Activated effector memory CD4-positive, alpha-beta T cell treated with anti-CD3 and anti-CD28 coated beads, Interleukin-2, amount 50 U/mL, for 16 hours (primary cell): ENCODE results near the gene VTI1A.
"Not testable (repeated sequence)": the region's sequence is repeated elsewhere in the genome, so short reads cannot be mapped to it uniquely, and the experiment has no call there.

Experiments
- DNase-seq: peaks from one replicate; pipeline ENCODE4 v3.0.0-alpha.2; 2020

Gene VTI1A

DNA sequence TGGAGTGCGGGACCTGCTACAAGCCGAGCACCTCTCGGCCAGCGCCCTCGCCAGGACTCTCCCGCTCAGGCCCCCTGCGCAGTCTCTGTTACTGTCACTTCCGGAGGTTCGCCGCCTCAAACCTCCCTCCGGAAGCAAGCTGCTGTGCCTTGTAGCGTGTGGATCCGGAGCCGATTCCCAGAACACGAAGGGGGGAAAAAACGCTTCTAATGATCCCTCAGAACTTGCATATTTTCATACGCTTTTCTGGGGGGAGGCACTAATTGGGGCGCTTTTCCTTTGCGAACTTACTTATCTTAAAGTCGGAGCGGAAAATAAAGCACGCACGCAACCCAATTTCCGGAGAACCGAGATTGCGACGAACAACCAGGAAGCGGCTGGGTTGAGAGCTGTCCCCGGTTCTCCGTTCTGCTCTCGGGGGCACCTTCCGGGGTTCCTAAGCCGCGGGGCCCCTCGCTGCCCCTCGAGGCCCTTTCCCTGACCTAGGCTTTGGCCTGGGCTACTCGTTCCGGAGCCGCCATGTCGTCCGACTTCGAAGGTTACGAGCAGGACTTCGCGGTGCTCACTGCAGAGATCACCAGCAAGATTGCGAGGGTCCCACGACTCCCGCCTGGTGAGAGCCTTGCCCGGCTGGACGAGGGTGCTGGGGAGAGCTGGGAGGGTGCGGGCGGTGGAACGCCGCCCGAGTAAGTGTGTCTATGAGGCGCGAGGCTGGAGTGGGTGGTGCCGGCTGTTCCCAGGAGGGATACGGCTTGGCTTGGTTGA lies at the start of gene VTI1A, which contains the start of gene ZDHHC6:
TSS of gene VTI1A (plus strand) at position 361 of the 765 bp plus-strand sequence. CDS start at position 520, 159 bp downstream.
TSS of gene ZDHHC6 (minus strand) at position 60 of the 765 bp plus-strand sequence. CDS start 1,478 bp downstream, outside the sequence.
- DNase-seq = peak; percentile 95

DNA sequence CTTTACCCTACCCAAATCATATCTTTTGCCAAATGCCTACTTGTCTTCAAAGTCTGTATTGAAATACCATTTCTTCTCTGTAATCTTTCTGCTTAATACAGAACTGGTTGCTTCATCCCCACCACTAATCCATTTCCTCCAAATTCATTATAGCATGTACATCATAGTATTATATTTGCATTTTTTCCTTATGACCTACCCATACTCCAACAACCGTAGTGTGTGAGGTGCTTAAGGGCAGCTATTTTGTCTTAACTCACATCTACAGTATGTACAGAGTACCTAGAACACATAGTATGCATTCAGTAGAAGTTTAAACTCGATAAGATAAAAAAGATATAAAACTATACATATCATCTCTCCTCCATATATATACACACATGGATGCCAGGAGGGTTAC lies 49.4 kb upstream of the VTI1A start:
- no peak for DNase-seq

DNA sequence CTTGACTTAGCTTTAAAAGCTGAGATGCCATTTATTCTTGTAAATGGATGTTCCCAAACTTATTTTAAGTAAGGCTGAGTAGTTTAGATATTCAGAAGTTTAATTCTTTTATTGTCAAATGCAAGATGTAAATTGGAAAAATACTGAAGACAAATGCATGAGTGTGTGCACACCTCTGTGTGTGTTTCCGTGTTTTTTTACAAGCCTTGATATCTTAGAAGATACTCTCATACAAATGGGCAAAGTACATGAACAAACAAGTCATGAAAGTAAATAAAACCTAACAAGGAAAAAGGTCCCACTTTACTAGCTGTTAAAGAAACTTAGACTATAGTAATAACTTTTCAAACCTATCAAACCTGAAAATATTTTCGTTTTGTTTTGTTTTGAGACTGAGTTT lies 44.1 kb upstream of the VTI1A start:
- no peak for DNase-seq

DNA sequence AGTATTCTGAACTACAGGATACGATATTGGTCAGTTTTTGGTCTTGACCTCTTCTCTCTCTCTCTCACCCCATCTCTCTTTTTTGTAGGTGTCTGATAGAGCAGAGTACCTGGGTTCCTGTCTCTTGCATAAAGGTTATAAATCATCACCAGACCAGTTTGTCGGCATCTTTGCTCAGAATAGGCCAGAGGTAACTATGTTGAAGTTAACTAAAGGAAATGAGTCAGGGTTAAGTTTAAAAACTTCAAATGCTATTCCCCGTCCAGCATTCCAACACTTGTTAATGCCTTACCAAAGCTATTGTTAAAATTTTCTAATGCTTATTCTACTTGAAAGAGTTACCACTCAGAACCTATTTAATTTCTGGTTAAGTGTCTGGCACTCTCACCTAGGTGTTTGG lies 42.4 kb upstream of the VTI1A start:
- no peak for DNase-seq

DNA sequence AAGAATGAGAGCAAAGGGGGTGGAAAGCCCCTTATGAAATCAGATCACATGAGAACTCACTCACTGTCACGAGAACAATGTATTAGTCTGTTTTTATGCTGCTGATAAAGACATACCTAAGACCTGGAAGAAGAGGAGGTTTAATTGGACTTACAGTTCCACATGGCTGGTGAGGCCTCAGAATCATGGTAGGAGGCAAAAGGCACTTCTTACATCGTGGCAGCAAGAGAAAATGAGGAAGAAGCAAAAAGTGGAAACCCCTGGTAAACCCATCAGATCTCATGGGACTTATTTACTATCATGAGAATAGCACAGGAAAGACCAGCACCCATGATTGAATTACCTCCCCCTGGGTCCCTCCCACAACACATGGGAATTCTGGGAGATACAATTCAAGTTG lies 40.2 kb upstream of the VTI1A start:
- not testable (repeated sequence) for DNase-seq

DNA sequence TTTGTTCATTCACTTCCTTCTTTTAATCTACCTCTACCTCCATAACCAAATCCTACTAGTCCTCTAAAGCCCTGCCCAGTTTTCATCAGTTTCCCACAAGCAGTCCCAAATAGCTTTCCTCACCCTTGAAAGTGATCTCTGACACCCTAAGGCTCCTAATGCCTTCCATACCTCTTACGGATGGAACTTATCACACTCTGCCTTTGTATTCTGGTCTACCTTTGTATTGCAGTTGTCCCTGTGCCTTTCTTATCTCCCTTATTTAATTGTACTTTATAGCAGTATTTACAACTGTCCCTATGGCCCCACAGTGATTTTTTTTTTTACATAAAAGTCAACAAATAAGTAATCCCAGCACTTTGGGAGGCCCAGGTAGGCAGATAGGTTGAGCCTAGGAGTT lies 39.3 kb upstream of the VTI1A start:
- DNase-seq = no peak

DNA sequence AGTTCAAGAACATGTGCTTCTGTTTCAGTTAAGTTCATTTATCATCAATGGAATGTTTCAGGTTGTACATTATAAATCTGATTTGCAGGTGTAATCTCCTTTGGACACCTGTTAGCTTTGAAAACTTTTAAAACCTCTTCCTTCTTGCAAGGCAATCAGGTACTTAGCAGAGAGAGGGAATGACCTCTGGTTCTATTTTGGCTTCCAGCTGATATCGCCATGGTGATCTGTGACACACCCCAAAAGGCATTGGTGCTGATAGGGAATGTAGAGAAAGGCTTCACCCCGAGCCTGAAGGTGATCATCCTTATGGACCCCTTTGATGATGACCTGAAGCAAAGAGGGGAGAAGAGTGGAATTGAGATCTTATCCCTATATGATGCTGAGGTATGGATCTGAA lies 37.7 kb upstream of the VTI1A start:
- DNase-seq = no peak

DNA sequence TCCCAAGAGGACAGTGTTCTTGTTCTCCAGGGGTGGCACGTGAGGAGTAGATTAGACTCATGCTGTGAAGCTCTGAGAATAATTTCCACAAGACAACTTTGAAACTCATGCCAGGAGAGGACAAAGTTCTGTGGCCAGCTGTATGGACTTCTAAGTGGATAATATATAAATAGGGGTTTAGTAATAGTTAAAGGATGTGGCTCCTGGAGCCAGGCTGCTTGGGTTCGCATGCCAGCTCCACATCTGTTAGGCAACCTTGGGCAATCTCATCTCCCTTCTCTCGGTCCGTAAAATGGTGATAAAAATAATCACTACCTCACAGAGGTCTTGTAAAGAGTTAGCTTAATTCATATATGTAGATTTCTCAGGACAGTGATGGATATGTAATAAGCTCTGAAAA lies 37.3 kb upstream of the VTI1A start:
- no peak for DNase-seq

DNA sequence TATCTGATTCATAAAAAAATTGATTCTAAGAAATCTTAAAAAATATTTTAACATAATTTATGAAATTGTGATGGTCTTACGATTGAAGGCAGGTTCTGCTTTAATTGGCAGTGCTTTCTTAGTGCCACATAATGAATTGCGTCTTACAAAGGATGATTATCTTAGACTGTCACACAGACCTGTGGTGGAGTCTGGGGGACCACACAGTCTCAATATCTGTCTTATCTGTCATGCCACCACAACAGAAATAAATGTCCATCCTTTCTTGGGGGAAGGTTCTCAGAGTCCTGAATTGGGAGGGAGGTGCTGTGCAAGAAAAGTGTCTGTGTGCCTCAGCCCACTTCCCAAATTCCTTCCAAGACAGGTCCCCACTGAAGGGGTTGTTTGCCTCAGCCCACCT lies 34.3 kb upstream of the VTI1A start:
- DNase-seq = no peak

DNA sequence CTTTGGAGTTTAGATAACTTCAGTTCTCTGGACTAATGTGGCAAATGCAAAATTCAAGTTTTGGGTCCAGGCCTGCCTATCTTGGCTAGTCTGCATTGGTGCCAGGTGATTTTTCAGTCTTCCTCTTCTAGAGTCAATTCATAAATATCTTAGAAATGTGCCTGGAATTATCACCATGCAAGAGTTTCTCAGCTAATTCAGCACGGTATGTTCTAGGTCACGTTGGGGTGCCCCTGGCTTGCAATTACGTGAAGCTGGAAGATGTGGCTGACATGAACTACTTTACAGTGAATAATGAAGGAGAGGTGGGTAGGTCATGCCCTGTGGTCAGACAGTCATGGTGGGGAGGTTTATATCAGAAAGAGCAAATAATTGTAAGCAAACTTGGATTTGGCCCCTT lies 25.3 kb upstream of the VTI1A start:
- DNase-seq = no peak

DNA sequence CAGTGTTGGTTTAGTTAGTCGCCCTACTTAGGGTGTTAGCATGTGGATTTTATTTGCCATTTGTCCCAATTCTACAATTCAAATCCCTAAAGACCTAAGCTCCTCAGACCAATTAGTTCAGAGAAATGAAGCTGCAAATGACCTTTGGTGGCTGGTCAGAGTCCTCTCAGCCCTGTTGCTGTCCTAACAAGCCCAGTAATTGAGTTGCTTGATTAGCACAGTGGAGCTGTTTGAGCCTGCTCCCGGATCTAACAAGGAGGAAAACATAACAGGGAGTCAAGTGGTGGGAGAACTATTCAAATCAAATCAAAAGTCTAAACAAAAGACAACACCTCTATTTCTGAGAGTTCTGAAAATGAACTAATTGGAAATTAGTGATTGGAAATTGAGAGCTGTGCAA lies 22.4 kb upstream of the VTI1A start:
- no peak for DNase-seq

DNA sequence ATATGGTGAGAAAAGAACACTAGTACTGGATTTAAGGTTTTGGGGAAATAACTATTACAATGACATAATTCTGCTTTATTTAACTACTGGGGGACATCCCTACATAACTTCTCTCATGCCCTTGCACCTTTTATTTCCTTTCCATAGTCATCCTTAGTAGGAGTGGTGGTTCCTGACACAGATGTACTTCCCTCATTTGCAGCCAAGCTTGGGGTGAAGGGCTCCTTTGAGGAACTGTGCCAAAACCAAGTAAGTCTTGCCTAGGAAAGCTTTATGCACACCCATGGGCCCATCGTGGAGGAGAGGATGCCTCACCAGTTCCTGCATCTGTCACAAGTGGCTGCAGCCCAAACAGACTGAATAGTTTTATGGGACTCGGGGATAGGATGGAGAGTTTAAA lies 20.9 kb upstream of the VTI1A start:
- no peak for DNase-seq

DNA sequence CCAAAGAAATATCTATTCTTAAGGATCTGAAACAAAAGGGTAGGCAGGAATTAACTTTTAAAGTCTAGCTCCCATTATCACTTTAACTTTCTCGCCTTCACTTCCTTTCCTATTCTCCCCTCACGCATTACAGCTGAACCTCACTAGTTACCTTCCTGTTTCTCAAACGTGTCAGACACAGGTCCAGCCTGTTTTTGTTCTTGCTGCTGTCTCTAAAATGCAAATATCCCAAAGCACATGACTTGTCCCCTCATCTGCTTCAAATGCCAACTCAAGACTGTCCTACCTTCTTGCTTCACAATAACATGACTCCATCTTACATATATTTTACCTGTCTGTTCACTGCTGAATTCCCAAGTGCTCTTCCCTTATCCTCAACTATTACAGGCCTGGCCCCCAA lies 17.9 kb upstream of the VTI1A start:
- no peak for DNase-seq

DNA sequence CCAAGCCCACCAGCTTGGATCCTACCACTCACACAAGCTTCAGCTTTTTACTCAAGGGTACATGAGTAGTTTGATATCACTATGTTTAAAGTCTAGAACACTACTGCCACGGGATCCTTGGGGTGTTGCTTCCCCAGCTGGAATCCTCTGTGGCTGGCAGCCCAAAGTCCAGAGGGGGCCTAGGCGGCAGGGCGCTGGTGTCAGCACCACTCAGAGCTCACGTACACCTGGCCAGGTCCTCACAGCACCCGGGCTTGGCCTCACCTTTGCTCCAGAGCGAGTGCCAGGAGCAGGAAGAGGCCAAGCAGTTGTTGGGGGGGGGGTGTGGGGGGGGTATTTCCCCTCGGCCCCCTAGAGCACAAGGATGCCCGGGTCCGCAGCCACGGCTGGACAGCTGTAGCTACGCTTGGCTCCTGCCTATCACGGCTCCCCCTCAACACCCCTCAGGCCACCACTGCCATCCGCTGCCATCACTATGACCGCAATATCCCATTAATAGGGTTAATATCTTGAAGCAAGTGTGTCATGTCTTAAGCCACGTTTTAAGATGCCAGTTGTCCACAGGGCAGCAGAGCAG lies 17.3 kb upstream of the VTI1A start:
- no peak for DNase-seq

DNA sequence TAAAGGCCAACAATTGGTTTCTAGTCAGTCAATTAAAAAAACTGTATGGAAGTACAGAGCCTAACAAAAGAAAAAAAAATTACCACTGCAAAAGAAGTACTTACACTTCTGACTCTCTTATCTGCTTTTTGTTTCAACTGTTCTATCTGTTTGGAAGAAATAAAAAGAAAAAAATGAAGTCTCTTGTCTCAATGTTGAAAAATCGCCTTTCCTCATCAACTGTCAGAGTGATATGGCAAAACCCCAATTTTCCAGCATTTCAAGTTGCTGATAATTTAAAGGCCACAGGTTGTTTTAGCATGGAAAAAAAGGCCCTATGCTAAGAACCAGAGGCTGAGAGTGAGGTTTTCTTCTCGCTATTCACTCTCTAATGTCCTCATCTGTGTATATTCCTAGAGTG lies 13.9 kb upstream of the VTI1A start:
- DNase-seq = no peak

DNA sequence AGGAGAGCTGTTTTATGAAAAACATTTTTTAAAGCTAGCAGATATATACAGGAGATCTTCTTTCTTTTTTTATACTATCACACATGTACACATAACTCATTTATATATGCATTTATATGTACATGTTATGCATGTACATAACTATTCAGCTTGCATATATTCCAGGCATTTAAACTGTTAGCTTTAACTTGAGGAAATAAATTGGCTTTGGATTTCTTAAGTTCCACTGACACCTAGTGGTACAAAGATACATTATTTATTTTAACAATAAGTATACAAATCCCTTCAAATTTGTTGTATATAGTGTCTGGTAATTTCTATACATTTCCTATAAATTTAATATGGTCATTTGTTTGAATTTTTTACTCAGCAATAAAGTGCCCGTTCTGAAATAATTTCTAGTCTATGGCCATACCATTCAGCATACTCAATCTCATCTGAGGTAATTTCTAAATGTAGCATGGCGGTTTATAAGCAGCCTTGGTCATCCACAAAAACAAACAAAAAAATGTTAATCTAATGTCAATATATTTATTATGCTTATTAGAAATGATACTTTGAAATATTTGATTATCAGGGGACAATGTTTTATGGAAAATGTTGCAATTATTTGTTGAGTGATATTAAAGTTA lies 11.9 kb upstream of the VTI1A start:
- no peak for DNase-seq

DNA sequence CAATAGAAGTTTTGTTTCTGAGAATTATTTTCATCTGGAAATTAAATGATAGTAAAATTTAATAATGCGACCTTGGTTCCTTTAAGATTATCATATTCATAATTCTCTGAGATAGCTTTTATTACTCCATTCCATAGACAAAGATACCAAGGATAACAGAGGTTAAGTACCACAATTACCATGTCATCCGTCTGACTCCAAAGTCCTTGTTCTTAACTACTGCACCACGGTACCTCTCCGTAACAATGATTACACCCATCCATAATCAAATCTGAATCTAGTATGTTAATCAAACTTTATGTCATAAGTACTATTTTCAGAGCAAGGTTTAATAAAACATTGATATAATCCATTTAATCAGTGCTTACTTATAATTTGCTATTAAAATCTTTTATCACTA lies 8.7 kb upstream of the VTI1A start:
- no peak for DNase-seq

DNA sequence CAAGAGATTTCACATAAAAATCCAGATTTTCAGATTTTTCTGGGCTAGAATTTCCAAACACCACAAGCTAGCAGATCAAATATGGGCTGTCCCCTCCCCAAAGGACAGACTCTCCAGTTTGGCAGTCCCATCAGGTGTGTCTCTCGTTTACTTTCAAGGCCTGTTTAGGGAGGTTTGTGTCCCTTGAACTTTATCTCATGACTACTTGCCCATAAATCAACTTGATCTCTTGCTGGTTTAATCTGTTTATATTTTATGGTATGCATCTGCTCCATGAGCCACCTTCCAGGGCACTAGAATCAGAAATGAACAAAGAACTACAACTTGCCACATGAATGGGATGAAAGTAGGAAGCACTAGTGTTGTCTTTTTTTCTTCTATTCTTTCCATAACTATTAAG lies 5.5 kb upstream of the VTI1A start:
- no peak for DNase-seq

DNA sequence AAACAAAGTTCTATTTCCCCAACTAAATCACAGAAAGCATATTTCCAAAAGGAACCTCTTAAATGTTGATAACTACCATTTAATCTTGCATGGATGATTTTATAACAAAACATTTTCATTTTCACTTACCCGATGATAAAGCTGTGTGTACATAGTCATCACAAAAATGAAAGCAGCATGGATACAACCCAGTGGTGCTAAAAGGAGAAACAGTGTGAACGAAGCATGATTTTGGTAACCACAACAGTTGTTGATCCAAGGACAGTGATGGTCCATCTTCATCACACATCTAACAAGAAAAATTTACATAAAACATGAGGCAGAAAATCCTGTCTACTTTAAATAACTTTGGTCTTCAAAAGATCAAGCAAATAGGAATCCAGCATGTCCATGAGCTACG lies 5.0 kb upstream of the VTI1A start:
- DNase-seq = no peak

DNA sequence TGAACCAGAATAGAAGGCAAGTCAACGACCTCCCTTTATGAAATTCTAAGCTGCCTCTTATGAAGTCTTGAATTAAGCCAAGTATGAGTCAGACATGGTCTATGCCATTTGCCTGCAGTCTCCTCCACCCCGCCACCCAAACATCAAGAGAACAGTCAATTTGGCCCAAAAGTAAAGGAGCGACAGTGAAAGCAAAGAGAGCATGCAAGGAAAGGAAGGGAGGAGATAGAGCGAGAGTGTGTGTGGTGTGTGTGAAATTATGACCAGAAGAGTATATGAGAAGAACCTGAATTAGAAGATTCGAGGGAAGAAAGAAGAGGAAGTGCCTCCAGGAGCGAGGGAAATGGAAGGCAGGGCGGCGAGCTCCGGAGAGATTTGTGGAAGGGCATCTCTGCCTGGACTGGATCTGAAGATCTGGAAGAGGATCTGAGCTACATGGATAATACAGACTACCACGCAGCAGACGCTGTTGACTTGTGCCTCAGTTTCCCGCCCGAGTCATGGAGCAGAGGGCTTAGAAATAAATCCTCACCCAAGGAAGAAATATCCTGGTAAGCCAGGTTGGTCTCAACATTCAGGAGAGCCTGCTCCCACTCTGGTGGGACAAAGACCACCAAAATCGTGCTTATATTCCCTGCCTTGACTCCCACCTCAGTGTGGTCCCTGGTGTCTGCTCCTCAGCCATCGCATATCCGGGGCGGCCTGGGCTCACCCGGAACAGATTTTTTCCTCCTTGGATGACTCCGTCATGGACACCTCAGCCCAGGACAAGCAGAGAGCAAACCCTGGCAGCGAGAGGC lies 760 bp upstream of the VTI1A start:
- DNase-seq = peak; percentile 66

DNA sequence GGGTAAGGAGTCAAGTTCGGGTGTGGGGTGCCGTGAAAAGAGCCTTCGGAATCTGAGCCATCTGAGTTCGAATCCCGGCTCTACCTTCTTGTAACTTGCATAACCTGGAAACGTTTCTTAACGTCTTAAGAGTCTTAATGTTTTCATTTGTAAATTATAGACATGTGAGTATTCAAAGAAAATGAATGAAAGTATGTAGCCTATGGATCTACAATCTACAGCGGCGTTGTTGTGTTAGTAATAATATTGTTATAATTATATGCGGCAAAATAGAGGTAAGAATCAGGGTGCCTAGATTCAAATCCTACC lies 559 bp downstream of the VTI1A start:
- DNase-seq = no peak

DNA sequence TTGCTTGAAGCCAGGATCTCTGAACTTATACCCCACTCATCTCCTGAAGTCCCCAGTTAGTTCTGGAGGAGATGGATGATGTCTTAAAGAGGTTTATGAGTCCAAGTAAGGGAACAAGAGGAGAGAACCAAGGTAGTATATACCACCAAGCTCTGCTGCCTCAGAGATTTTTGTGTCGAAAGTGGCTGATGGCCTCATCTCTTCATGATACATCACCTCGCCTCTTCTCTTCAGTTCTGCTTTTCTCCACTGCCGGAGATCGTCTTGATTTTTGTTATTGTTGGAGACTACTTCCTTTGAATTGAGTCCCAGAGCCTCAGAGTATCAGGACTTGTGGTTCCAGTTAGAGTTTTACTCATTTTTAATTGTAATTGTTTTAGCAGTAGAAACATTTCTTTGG lies 1.9 kb downstream of the VTI1A start:
- no peak for DNase-seq

DNA sequence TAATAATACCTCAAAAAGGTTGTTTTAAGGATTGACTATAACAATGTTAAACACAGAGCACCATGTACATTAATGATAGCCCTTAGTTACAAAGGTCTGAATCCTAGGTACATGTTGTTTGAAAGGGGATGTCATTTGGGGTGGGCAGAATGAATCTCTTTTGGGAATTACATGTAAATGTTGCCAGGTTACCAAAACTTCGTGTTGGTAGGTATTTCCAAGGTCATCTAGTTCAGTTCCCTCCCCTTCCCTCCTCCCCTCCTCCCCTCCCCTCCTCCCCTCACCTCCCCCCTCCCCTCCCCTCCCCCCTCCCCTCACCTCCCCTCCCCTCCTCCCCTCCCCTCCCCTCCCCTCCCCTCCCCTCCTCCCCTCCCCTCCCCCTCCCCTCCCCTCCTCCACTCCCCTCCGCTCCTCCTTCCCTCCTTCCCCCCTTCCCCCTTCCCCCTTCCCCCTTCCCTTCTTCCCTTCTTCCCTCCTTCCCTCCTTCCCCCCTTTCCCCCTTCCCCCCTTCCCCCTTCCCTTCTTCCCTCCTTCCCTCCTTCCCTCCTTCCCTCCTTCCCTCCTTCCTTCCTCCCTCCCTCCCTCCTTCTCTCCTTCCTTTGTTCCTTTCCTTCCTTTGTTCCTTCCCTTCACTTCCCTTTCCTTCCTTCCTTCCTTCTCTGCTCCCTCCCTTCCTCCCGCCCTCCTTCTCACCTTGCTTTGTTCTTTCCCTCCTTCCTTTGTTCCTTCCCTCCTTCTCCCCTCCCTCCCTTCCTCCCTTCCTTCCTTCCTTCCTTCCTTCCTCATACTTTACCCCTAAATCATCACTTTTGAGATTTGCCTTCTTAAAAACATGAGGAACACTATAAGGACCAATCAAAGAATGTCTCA lies 8.1 kb downstream of the VTI1A start:
- DNase-seq = no peak
